Measurements from ENCODE around the gene SMOC2.

SMOC2 gene

DNA sequence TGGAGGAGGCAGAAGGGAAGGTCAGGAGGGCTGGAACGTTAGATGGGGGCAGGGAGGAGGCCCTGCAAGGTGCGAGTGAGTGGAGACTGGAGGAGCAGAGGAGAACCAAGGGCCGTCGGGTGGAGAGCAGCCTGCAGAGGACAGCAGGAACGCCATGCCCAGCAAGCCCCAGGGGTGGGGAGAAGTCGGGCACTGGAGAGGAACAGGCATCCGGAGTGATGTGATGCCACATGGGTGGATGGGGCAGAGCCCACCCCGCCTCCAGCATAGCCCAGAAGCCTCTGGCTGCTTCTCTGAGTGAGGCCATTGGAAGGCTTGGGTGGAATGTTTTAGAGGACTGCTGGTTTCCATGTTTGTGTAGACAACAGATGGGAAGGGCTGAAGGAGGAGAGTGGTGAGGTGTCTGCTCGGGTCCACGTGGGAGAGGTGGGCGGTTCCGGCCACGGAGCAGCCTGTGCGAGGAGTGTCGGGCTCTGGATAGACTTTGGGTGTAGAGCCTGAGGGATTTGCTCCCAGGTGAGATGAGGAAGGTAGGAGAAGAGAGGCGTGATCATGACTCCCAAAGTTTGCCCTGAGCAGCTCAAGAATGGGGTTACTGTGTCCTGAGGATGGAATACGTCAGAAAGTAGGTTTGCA is 221.4 kb downstream of the SMOC2 start:
- no peak for TF ChIP-seq POLR2A (IDR thresholded peaks at IDR 0.05; ENCODE audit: low read depth, low read length)
- no peak for FAIRE-seq

GRCh38 chr6:168663041-168663440 is 222.1 kb downstream of the SMOC2 start:
- no peak for TF ChIP-seq POLR2A (IDR thresholded peaks at IDR 0.05; ENCODE audit: low read depth, low read length)
- no peak for DNase-seq (ENCODE audit: insufficient read length, low spot score)
- no peak for FAIRE-seq

More for the DNA sequence above, 221.4 kb downstream of the SMOC2 start:
- no peak for DNase-seq (ENCODE audit: insufficient read length, low spot score)

DNA sequence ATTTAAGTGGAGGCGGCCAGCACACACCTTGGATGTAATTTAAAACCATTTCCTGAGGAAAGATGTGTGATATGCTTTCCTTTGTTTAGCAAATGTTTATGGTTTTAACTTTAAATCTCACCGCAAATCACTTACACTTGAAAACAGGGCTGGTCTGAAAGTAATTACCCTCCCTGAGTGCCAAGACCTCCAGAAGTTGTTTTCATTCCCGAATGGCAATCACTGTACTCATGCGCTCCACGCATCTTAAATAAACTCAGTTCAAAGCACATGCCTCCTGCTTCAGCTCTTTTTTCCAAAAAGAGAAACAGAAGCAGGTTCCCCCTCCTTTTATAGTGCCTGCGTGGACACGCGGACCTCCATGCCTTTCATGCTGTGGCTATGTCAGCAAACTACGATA is 224.0 kb downstream of the SMOC2 start:
- DNase-seq (ENCODE audit: insufficient read length, low spot score) (no peak), FAIRE-seq (no peak)
- TF ChIP-seq POLR2A (IDR thresholded peaks at IDR 0.05; ENCODE audit: low read depth, low read length), result no peak

GRCh38 chr6:168666170-168666569 is 225.2 kb downstream of the SMOC2 start:
- no peak for TF ChIP-seq POLR2A (IDR thresholded peaks at IDR 0.05; ENCODE audit: low read depth, low read length)
- FAIRE-seq (no peak), DNase-seq (ENCODE audit: insufficient read length, low spot score) (no peak)

DNA sequence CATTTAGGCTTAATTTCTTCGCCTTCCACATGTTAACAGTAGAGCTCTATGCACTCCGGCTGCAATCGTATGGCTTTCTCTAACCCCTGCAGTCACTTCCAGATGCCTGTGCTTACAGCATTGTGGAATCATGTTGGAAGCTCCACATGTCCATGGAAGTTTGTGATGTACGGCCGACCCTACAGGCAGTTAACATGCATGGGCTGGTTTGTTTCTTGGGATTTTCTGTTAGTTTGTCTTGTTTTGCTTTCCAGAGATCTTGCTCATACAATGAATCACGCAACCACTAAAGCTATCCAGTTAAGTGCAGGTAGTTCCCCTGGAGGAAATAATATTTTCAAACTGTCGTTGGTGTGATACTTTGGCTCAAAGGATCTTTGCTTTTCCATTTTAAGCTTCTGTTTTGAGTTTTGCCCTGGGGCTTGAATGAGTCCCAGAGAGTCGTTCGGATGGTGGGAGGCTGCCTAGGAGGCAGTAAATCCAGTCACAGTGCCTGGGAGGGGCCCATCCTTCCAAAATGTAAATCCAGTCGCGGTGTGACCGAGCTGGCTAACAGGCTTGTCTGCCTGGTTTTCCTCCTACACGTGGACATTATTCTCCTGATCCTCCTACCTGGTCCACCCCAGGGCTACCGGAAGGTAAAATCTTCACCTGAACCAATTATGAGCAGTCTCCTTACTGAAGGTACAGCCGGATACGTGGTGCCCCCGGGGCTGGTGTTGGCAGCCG is 225.9 kb downstream of the SMOC2 start:
- no peak for TF ChIP-seq POLR2A (IDR thresholded peaks at IDR 0.05; ENCODE audit: low read depth, low read length)
- DNase-seq (ENCODE audit: insufficient read length, low spot score) (no peak), FAIRE-seq (no peak)

- no peak for TF ChIP-seq POLR2A (IDR thresholded peaks at IDR 0.05; ENCODE audit: low read depth, low read length)
- FAIRE-seq, result no peak
- DNase-seq (ENCODE audit: insufficient read length, low spot score), result no peak
Observed at GRCh38 chr6:168667428-168667805, 226.4 kb downstream of the SMOC2 start.

GRCh38 chr6:168670401-168670985 is 229.5 kb downstream of the SMOC2 start:
- FAIRE-seq, result no peak
- no peak for TF ChIP-seq POLR2A (IDR thresholded peaks at IDR 0.05; ENCODE audit: low read depth, low read length)

DNA sequence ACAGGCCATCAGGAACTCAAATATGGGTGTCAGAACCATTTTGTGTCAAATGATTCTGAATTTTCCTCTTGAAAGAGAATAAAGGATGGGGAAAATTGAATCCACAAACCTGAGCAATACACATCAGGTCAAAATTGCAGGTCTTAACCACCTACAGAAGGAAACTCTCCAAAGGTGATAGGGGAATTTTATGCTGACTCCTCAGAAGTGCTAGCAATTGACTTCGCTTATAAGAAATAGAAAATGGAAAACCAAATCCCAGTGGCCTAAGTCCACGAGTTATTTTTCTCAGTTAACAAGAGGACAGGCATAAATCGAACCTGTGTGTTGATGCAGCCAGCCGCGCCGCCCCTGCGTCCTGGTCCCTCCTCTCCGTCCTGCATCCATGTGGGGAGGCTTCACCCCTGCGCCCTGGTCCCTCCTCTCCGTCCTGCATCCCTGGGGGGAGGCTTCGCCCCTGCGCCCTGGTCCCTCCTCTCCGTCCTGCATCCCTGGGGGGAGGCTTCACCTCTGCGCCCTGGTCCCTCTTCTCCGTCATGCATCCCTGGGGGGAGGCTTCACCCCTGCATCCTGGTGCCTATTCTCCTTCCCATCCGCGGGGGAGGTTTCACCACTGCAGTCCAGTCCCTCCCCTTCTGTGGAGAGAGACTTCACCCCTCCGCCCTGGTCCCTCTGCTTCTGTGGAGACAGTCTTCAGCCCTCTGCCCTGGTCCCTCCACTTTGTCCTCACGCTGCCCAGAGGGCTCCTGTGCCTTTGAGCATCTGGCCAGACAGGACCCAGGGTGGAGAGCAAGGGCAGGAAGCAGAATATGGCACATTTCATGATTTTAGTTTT is 230.3 kb downstream of the SMOC2 start:
- no peak for FAIRE-seq
- no peak for TF ChIP-seq POLR2A (IDR thresholded peaks at IDR 0.05; ENCODE audit: low read depth, low read length)
- no peak for DNase-seq (ENCODE audit: insufficient read length, low spot score)

More at GRCh38 chr6:168670401-168670985, 229.5 kb downstream of the SMOC2 start:
- DNase-seq (ENCODE audit: insufficient read length, low spot score), result no peak

DNA sequence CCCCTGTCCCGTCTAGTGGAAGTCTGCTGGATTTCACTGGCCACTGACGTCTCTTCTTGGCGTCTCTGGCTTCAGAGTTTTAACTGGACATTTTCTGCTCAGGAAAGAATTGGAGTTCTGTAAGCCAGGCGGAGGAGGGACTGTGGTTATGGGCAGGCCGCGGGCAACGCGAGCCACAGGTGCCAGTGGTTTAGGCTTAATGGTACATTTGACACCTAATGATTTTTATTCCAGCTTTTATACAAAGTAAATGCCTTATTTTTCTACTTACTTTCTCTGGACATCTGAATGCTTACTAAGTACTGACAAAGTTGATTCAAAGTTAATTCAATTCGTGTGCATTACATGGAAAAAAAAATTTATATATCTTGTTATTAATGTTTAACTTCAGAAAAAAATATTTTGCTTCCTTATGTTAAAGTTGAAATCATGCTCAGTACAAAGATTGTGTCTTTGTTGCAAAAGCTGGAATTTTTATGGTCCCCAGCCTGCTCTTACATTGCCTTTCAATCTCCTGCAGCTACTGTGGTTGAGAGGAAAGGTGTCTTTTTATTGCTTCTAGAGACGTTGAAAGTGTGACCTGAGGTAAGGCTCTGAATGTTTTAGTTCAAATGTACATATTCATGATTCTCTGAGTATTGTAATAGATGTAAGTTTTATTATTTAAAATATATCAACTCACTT is 231.0 kb downstream of the SMOC2 start:
- no peak for TF ChIP-seq POLR2A (IDR thresholded peaks at IDR 0.05; ENCODE audit: low read depth, low read length)
- FAIRE-seq (no peak), DNase-seq (ENCODE audit: insufficient read length, low spot score) (no peak)

DNA sequence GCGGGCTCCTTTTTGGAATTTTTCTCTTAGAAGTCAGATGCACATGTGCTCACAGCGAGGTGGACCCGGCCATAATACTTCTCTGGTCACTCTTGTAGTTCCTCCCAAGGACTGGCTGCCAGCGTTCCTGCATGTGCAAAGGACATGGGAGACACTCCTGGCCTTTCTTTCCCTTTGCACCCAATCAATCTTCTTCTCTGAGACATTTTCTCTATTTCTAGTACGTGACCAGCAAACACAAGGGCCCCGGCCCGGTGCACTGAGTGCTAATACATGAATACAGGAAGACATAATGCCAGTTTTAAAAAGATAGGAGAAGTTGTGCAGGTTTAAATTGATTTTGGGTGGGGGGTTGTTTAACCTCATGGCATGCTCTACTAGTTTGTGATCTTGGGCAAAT is 233.6 kb downstream of the SMOC2 start:
- no peak for DNase-seq (ENCODE audit: insufficient read length, low spot score)
- TF ChIP-seq POLR2A (IDR thresholded peaks at IDR 0.05; ENCODE audit: low read depth, low read length), result no peak
- no peak for FAIRE-seq

- DNase-seq (ENCODE audit: insufficient read length, low spot score) (no peak), FAIRE-seq (no peak)
- TF ChIP-seq POLR2A (IDR thresholded peaks at IDR 0.05; ENCODE audit: low read depth, low read length), result no peak
Observed at GRCh38 chr6:168675375-168675774, 234.4 kb downstream of the SMOC2 start.

GRCh38 chr6:168675933-168676551 is 235.1 kb downstream of the SMOC2 start:
- FAIRE-seq (no peak), DNase-seq (ENCODE audit: insufficient read length, low spot score) (no peak)
- no peak for TF ChIP-seq POLR2A (IDR thresholded peaks at IDR 0.05; ENCODE audit: low read depth, low read length)

Measured in H54 (cell line).